Measurements from ENCODE around the gene KBTBD6. TPM values are rescaled to one million over a fixed set of nuclear protein-coding genes. Genes with fewer than 3 reads are reported as not detected.

KBTBD6 gene
- total and polyA plus RNA-seq, 2 of the 13 experiments (the other 11 are each of a cell fraction or from before 2014, with no cell fraction given) = 4.4 to 12.0 TPM

GRCh38 chr13:41132512-41133152 lies at the start of gene KBTBD6 (continued):
- TF ChIP-seq CENPT (CRISPR knock-in tag; IDR thresholded peaks at IDR 0.05; ENCODE audit: low read depth) (0 out of 2 replicates have a peak, but pooled peaks have one; percentile 30), CHD2 (IDR thresholded peaks at IDR 0.05; ENCODE audit: low read depth, low read length) (peak; percentile 97), BCL3 (CRISPR knock-in tag; IDR thresholded peaks at IDR 0.05) (peak; percentile 55), FOXK1 (CRISPR knock-in tag; IDR thresholded peaks at IDR 0.05; ENCODE audit: borderline replicate concordance, low read depth) (peak; percentile 89; the same call in 1 of the 2 replicates), ZSCAN25 (CRISPR knock-in tag; IDR thresholded peaks at IDR 0.05) (0 out of 2 replicates have a peak, but pooled peaks have one; percentile 32), YEATS4 (CRISPR knock-in tag; IDR thresholded peaks at IDR 0.05; ENCODE audit: borderline replicate concordance) (peak; percentile 57; the same call in 1 of the 2 replicates), ETS1 (CRISPR knock-in tag; IDR thresholded peaks at IDR 0.05) (no peak), NONO (IDR thresholded peaks at IDR 0.05) (no peak), NONO (CRISPR knock-in tag; conservative IDR thresholded peaks at IDR 0.05) (peak; percentile 74), JDP2 (CRISPR knock-in tag; IDR thresholded peaks at IDR 0.05; ENCODE audit: borderline replicate concordance) (no peak), ATF3 (CRISPR knock-in tag; IDR thresholded peaks at IDR 0.05) (no peak), NR2F6 (IDR thresholded peaks at IDR 0.05) (peak; percentile 16; the same call in 1 of the 2 replicates), NR2F6 (CRISPR knock-in tag; IDR thresholded peaks at IDR 0.05) (peak; percentile 47; the same call in 1 of the 2 replicates), ZNF484 (CRISPR knock-in tag; IDR thresholded peaks at IDR 0.05; ENCODE audit: borderline replicate concordance, low read depth) (no peak), ZFP62 (CRISPR knock-in tag; IDR thresholded peaks at IDR 0.05) (peak; percentile 99), ZNF441 (CRISPR knock-in tag; IDR thresholded peaks at IDR 0.05; ENCODE audit: borderline replicate concordance) (no peak), ZNF274 (CRISPR knock-in tag; IDR thresholded peaks at IDR 0.05) (peak; percentile 62; the same call in 1 of the 2 replicates), ZBTB21 (CRISPR knock-in tag; IDR thresholded peaks at IDR 0.05) (peak; percentile 26; the same call in 1 of the 2 replicates), CEBPB (IDR thresholded peaks at IDR 0.05; ENCODE audit: borderline replicate concordance, low read depth, low read length) (no peak), ZNF30 (CRISPR knock-in tag; IDR thresholded peaks at IDR 0.05) (no peak), ZBTB26 (CRISPR knock-in tag; IDR thresholded peaks at IDR 0.05; ENCODE audit: borderline replicate concordance) (peak; percentile 83; the same call in 1 of the 2 replicates), ZNF350 (CRISPR knock-in tag; IDR thresholded peaks at IDR 0.05; ENCODE audit: borderline replicate concordance, low read depth) (peak; percentile 89; the same call in 1 of the 2 replicates), ZNF891 (CRISPR knock-in tag; IDR thresholded peaks at IDR 0.05) (0 out of 2 replicates have a peak, but pooled peaks have one; percentile 64), MTA3 (CRISPR knock-in tag; IDR thresholded peaks at IDR 0.05) (no peak), HMG20A (CRISPR knock-in tag; IDR thresholded peaks at IDR 0.05; ENCODE audit: borderline replicate concordance) (no peak), ZNF17 (CRISPR knock-in tag; IDR thresholded peaks at IDR 0.05) (no peak), MTERF4 (CRISPR knock-in tag; IDR thresholded peaks at IDR 0.05) (no peak)

Data from HepG2 (cell line).